Neural cell (in vitro differentiated cells): ENCODE data around the gene SMCO4.

ENCODE experiments used
- CTCF ChIP-seq: fragments of 450-650 bp; IDR thresholded peaks from 2 replicates; pipeline ENCODE4 v1.5.1; 2014; ENCODE audit warnings: antibody characterized with exemption, mild to moderate bottlenecking, moderate library complexity; ENCODE audit not compliant: poor library complexity, severe bottlenecking
- EZH2 ChIP-seq: fragments of 200-600, 300-800 bp; shearing (Covaris generic), sonication (generic); IDR thresholded peaks from 2 replicates; pipeline ENCODE4 v1.6.1; 2014; ENCODE audit warnings: antibody characterized with exemption, low read length, borderline replicate concordance, mild to moderate bottlenecking; ENCODE audit not compliant: insufficient read depth, poor library complexity, severe bottlenecking
- MXI1 ChIP-seq: fragments of 450-650 bp; conservative IDR thresholded peaks from 2 replicates; pipeline ENCODE4 v1.6.1; 2014; ENCODE audit warnings: antibody characterized with exemption, mild to moderate bottlenecking; ENCODE audit not compliant: poor library complexity, severe bottlenecking
- RAD21 ChIP-seq: fragments of 450-650 bp; conservative IDR thresholded peaks from 2 replicates; pipeline ENCODE4 v1.6.1; 2014; ENCODE audit warnings: antibody characterized with exemption, mild to moderate bottlenecking, moderate library complexity
- REST ChIP-seq: IDR thresholded peaks from 2 replicates; pipeline ENCODE4 v1.6.1; 2012; ENCODE audit warnings: borderline replicate concordance
- SMC3 ChIP-seq: fragments of 450-650 bp; conservative IDR thresholded peaks from 2 replicates; pipeline ENCODE4 v1.6.1; 2014; ENCODE audit warnings: antibody characterized with exemption, mild to moderate bottlenecking, moderate library complexity; ENCODE audit not compliant: poor library complexity

- no peak for TF ChIP-seq EZH2
- TF ChIP-seq MXI1 = no peak
- no peak for TF ChIP-seq CTCF
- no peak for TF ChIP-seq RAD21
- no peak for TF ChIP-seq REST
- no peak for TF ChIP-seq SMC3
Measured at GRCh38 chr11:93547773-93548172, 4.6 kb upstream of the SMCO4 start.
